Hepatocyte (in vitro differentiated cells): ENCODE results near the gene GLRX.

Source experiments
- CTCF ChIP-seq: fragments of 200-600 bp; sonication (generic); IDR thresholded peaks from 2 replicates; pipeline ENCODE4 v1.5.1; 2016; ENCODE audit warnings: antibody characterized with exemption, mild to moderate bottlenecking; ENCODE audit not compliant: poor library complexity
- EZH2 ChIP-seq: fragments of 200-600 bp; sonication (generic); IDR thresholded peaks from 2 replicates; pipeline ENCODE4 v1.6.1; 2016; ENCODE audit warnings: antibody characterized with exemption, mild to moderate bottlenecking, borderline replicate concordance

GRCh38 chr5:95816341-95816740 is 6.2 kb downstream of the GLRX start:
- TF ChIP-seq CTCF (no peak), EZH2 (no peak)
